T-helper 1 cell (primary cell): Measurements from ENCODE around the gene TIGIT.
"Not testable (repeated sequence)": the region's sequence is repeated elsewhere in the genome, so short reads cannot be mapped to it uniquely, and the experiment has no call there.

Experiments used
- DNase-seq, 5 donors: peaks; one replicate each; pipeline ENCODE4 v3.0.0-alpha.2; 2012 to 2020
- total RNA-seq, 4 donors: gene quantifications; one replicate each; lab custom pipeline; 2026; lab: John Stamatoyannopoulos, UW

Gene TIGIT
- 37.0 to 122 (median 51.8) reads per million in 4 donors for total RNA-seq

GRCh38 chr3:114293838-114294535, at the start of gene TIGIT:
TSS of gene TIGIT (plus strand) at chr3:114294028. CDS start at chr3:114294062, 34 bp downstream.
- DNase-seq, result peak in 1 of 5 donors; percentile 64

DNA sequence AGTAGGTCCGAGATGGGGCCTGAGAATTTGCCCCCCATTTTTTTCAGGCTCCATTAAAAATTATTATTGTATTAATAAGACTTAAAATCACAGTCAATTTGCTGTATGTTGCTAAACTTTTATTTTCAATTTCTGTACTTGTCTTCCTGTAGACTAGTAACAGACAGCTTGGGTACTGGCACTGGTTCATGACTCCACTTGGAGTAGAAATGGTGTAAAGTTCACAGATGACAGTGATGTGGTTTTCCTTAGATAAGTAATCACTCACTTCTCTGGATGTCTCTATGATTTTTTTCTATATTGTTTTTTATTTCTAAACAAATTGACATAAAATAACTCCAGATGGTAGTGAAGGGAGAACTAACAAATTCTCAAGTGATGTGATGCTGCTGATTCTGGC, 40.9 kb upstream of the TIGIT start:
- DNase-seq, result no peak

DNA sequence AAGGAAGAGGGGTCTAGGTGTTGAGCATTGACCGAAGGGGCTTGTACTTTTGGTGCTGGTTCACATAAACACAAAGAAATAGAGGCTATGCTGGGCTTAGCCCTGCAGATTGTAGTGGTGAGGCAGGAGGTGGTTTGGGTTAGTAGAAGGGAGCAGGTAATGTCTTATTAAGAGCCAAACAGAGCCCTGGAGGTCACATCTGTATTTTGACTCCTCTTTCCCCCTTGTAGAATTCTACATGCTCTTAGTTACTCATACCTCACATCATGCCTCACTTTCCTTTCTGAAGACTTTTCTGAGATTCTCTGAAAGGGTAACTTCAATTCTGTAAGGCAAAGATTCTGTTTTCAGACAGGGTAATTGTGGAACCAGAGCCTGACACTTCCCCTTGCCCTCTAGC, 40.3 kb upstream of the TIGIT start:
- no peak for DNase-seq

DNA sequence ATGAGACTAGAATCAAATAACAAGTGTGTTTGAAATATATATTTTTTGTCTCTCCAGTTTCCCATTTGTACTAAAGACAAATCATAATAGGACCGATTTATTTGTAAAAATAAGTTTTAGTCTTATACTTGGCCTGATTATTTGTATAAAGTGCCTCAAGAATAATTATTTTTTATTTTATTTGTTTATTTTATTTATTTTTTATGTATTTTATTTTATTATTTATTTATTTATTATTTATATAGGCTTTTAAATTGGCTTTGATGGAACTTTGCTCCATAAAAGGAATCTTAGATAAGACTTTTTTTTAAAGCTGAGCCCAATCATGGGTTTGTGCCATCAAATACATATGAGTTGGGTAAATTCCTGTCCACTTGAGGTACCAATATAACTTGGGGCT, 34.3 kb upstream of the TIGIT start:
- no peak for DNase-seq

DNA sequence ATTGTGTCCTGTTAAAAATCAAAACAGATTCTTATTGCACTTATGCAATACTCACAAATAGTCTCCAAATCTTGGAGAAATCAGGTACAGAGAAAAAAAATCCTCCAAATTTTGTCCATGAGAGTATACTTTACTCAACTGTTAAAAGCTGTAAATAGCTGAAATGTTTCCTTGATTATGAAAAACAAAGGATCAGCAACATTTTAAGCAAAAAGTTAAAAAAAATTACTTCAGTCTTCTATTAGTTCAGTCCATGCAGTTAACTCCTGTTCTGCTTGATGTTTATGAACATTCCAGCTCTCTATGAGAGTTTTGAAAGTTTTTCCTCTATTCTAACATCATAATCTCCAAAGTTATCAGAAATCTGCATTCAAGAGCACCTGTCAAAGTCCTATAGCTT, 33.7 kb upstream of the TIGIT start:
- DNase-seq, result no peak

- DNase-seq, result no peak
These were observed 23.8 kb upstream of the TIGIT start for GRCh38 chr3:114270019-114270418.

- DNase-seq, result no peak
These were observed 21.6 kb upstream of the TIGIT start for GRCh38 chr3:114272271-114272670.

- DNase-seq, result no peak
These were observed 18.9 kb upstream of the TIGIT start for GRCh38 chr3:114274929-114275328.

GRCh38 chr3:114276856-114277255, 17.0 kb upstream of the TIGIT start:
- DNase-seq, result not testable (repeated sequence)

- DNase-seq, result no peak
These were observed 9.2 kb upstream of the TIGIT start for GRCh38 chr3:114284644-114285043.

GRCh38 chr3:114285648-114286230, 8.1 kb upstream of the TIGIT start:
- no peak for DNase-seq

GRCh38 chr3:114286266-114286665, 7.6 kb upstream of the TIGIT start:
- no peak for DNase-seq

GRCh38 chr3:114290911-114291901, 2.6 kb upstream of the TIGIT start:
- DNase-seq, result peak; percentile 72 to 90 (median 84)

GRCh38 chr3:114294940-114295480, 1.2 kb downstream of the TIGIT start:
- no peak for DNase-seq

- DNase-seq, result no peak
These were observed 2.1 kb downstream of the TIGIT start for GRCh38 chr3:114295946-114296345.

DNA sequence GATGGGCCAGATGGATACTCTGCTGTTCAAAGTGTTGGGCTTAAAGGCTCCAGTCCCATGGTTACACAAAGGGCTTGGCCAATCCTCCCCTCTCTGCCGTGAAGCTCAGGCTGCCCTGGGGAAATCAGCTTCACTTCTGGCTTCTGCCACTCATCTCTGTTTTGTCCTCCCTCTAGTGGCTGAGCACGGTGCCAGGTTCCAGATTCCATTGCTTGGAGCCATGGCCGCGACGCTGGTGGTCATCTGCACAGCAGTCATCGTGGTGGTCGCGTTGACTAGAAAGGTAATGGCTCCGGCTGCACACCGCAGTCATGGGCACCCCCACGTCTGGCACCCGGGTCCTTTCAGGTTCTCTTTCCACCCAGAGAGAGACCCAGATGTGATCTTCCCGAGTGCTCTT, 5.6 kb downstream of the TIGIT start:
- peak in 3 of 5 donors; percentile 6 to 54 (median 33) for DNase-seq

DNA sequence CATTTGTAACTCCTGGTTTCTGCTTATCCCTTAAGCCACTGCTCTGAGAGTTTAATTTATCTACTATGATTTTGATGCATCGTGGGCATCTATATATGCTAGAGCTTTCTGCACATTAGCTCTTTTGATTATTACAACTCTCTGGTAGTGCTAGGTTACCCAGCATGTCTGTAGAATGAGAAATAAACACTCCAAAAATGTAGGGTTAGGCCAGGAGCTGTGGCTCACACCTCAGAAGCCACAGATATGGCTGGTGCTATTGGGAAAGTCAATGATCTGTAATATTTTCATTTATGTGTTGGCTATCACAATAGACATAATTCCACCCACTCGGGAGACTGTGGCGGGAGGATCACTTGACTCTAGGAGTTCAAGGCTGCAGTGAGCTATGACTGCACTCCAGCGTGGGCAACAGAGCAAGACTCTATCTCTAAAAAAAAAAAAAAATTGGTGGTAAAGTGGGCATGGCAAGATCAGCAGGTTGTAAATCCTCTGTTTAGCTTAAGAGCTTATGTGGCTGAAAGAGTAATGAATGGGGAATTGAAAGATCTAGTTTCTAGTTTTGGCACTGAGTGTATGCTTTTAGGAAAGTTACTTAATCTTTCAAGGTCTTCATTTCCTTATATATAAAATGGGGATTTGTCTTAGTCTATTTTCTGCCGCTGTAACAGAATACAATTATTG, 6.3 kb downstream of the TIGIT start:
- DNase-seq, result no peak

DNA sequence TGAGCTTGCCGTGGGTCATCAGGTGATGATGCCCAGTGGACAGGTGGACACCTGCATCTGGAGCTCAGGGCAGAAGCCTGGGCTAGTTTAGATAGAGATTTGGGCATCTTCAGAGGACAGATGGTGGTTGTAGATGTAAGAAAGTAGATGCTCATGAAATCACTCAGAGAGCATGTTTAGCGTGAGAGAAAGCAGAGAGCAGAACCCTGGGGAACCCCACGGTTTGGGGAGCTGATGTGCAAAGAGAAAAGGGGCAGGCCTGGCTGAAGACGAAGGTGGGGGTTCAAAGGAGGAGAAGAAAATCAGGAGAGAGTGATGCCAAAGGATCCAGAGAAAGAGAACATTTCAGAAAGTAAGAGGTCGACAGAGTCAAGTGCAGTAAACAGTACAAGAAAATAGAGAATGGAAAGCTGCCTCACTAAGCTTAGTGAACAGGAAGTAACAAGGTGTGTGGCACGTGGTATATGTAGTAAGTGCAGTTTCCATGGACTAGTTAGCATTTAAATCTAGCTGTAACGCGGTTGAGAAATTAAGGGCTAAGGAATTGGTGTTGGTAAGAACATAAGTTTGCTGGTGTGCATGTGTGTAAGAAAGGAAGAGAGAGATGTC, 13.5 kb downstream of the TIGIT start:
- peak in 1 of 5 donors; percentile 67 for DNase-seq

- no peak for DNase-seq
These were observed 14.0 kb downstream of the TIGIT start for GRCh38 chr3:114307832-114308231.

- peak in 1 of 5 donors; percentile 71 for DNase-seq
These were observed 14.5 kb downstream of the TIGIT start for GRCh38 chr3:114308377-114308776.

- peak; percentile 34 to 84 (median 58) for DNase-seq
These were observed 15.0 kb downstream of the TIGIT start for GRCh38 chr3:114308830-114309229.

DNA sequence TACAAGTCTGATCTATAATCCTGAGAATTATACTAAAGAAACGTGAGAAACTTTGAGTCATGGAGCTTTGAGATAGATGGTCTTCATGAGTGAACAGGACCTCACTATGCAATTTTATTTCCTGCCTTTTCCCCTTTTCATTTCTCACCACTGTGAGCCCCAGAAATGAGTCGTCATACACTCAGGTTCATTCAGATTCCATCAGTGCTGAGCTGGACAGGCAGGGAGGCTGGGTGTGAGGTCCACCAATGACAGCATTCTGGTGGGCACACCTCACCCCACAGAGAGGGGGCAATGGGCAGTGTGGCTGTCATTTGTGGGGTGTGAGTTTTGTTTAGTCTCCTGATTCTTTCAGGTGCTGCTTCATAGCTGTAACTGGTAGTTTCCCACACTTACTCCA, 16.9 kb downstream of the TIGIT start:
- no peak for DNase-seq
